A673 (cell line): ENCODE results near the gene LMF1. TPM values are rescaled to one million over a fixed set of nuclear protein-coding genes. Genes with fewer than 3 reads are reported as not detected.

ENCODE experiments used
- BruUV-seq: library from RNA; stranded (reverse); fragments of 400-500 nt; replicated peaks from 2 replicates; lab custom pipeline; 2021; lab: Mats Ljungman, UMichigan
- CTCF ChIA-PET: fragments of 300-600 bp; sonication (Branson Sonifier 250); formaldehyde crosslinking; loops from one replicate; lab custom pipeline; 2022; ENCODE audit warnings: antibody characterized with exemption; lab: Charles Lee
- POLR2A ChIA-PET: fragments of 300-600 bp; sonication (Branson Sonifier 250); formaldehyde crosslinking; loops from one replicate; lab custom pipeline; 2022; ENCODE audit warnings: antibody characterized with exemption; ENCODE audit not compliant: low non-redundant PET; lab: Charles Lee
- DNase-seq: peaks from one replicate; pipeline ENCODE4 v3.0.0-alpha.2; 2015; ENCODE audit warnings: low spot score
- H3K27ac ChIP-seq: fragments of 200-600 bp; sonication (generic); 2 replicates; pipeline ENCODE4 v1.5.1; 2016; ENCODE audit warnings: mixed run types, low read depth, mild to moderate bottlenecking, mixed read lengths, antibody characterized with exemption, low read length; ENCODE audit not compliant: poor library complexity, severe bottlenecking
- H3K27me3 ChIP-seq: fragments of 200-600 bp; sonication (generic); replicated peaks from 2 replicates; pipeline ENCODE4 v1.6.1; 2017; ENCODE audit warnings: mixed run types, low read depth, mild to moderate bottlenecking, mixed read lengths, antibody characterized with exemption, low read length; ENCODE audit not compliant: insufficient read depth, poor library complexity
- H3K36me3 ChIP-seq: fragments of 200-600 bp; sonication (generic); 2 replicates; pipeline ENCODE4 v1.6.1; 2016; ENCODE audit warnings: mixed run types, mild to moderate bottlenecking, mixed read lengths, antibody characterized with exemption, low read length; ENCODE audit not compliant: insufficient read depth, poor library complexity, severe bottlenecking
- H3K4me1 ChIP-seq: fragments of 200-600 bp; sonication (generic); 2 replicates; pipeline ENCODE4 v1.6.1; 2017; ENCODE audit warnings: mixed run types, mild to moderate bottlenecking, mixed read lengths, antibody characterized with exemption, low read length; ENCODE audit not compliant: insufficient read depth, poor library complexity, severe bottlenecking
- H3K4me3 ChIP-seq: fragments of 200-600 bp; sonication (generic); 2 replicates; pipeline ENCODE4 v1.5.1; 2016; ENCODE audit warnings: low read depth, mixed run types, mild to moderate bottlenecking, mixed read lengths, low read length; ENCODE audit not compliant: poor library complexity, severe bottlenecking
- H3K9me3 ChIP-seq: fragments of 200-600 bp; sonication (generic); 2 replicates; pipeline ENCODE4 v1.6.1; 2016; ENCODE audit warnings: mixed run types, low read depth, mild to moderate bottlenecking, mixed read lengths, antibody characterized with exemption, low read length; ENCODE audit not compliant: poor library complexity, severe bottlenecking
- CTCF ChIP-seq: fragments of 300-800, 200-600 bp; sonication (generic); conservative IDR thresholded peaks from 2 replicates; pipeline ENCODE4 v1.5.1; 2017; ENCODE audit warnings: low read depth, mild to moderate bottlenecking, antibody characterized with exemption, low read length, moderate library complexity, mixed read lengths
- EZH2 ChIP-seq: fragments of 200-600 bp; sonication (generic); IDR thresholded peaks from 2 replicates; pipeline ENCODE4 v1.6.1; 2017; ENCODE audit warnings: borderline replicate concordance, low read depth, mild to moderate bottlenecking, mixed read lengths, antibody characterized with exemption, low read length; ENCODE audit not compliant: poor library complexity, severe bottlenecking
- intact Hi-C: fragments of 100-400 bp; cut with micrococcal nuclease; formaldehyde crosslinking; loops from one replicate; pipeline ENCODE4 v1.10.0; 2022; ENCODE audit not compliant: unreplicated experiment
- total RNA-seq: library from RNA; stranded (reverse); gene quantifications from 2 replicates; pipeline ENCODE4 v1.2.3, GENCODE V29; 2021

The LMF1 gene
- total RNA-seq, 1 experiment from 2014 or later: 21.0 TPM

GRCh38 chr16:853981-854807 lies 116.6 kb downstream of the LMF1 start:
- ChIA-PET CTCF (interaction anchor here (0.5 kb wide), 1 partner anchor 43 kb away, joined by 6 read pairs; no protein-coding TSS in a partner anchor), POLR2A (no interaction called here)
- no peak for DNase-seq
- Histone ChIP-seq H3K9me3 (peaks cover 12% of the 10 kb centered on the region), H3K36me3 (no peaks in the 10 kb centered on the region), H3K27ac (no peak overlapping the region), H3K4me1 (no peaks in the 10 kb centered on the region), H3K27me3 (no peaks in the 10 kb centered on the region), H3K4me3 (no peak overlapping the region)
- intact Hi-C loops: no loop called here
- no TSS peak for BruUV-seq
- no peak for TF ChIP-seq CTCF
- no peak for TF ChIP-seq EZH2

- Histone ChIP-seq H3K27ac (no peak overlapping the region), H3K9me3 (peaks cover 12% of the 10 kb centered on the region), H3K4me1 (no peaks in the 10 kb centered on the region), H3K27me3 (no peaks in the 10 kb centered on the region), H3K36me3 (no peaks in the 10 kb centered on the region), H3K4me3 (no peak overlapping the region)
- no TSS peak for BruUV-seq
- intact Hi-C loops: no loop called here
- ChIA-PET POLR2A (no interaction called here), CTCF (no interaction called here)
- no peak for TF ChIP-seq CTCF
- TF ChIP-seq EZH2: no peak
- no peak for DNase-seq
Measured at GRCh38 chr16:853306-853705, 117.5 kb downstream of the LMF1 start.

GRCh38 chr16:852451-853185 lies 118.2 kb downstream of the LMF1 start:
- no TSS peak for BruUV-seq
- POLR2A ChIA-PET: no interaction called here
- no peaks in the 10 kb centered on the region for H3K36me3 ChIP-seq
- CTCF ChIA-PET: no interaction called here
- no peak overlapping the region for H3K4me3 ChIP-seq
- H3K4me1 ChIP-seq: no peaks in the 10 kb centered on the region
- TF ChIP-seq EZH2: no peak
- no peak for TF ChIP-seq CTCF
- H3K9me3 ChIP-seq: peaks cover 12% of the 10 kb centered on the region
- intact Hi-C loops: no loop called here
- no peak for DNase-seq
- no peak overlapping the region for H3K27ac ChIP-seq
- no peaks in the 10 kb centered on the region for H3K27me3 ChIP-seq
